Testis (tissue), 2 donors: Measurements from ENCODE around the gene TBCE.

Source experiments
- CTCF ChIP-seq, 3 experiments: fragments of 450-650 bp in 2 of 3; fragments of 200-600 bp in 1 of 3; sonication (generic) in 1 of 3; IDR thresholded peaks; one replicate each; pipeline ENCODE4 v1.5.1; 2016 to 2019; ENCODE audit warnings: antibody characterized with exemption in 3 of 3, mild to moderate bottlenecking in 2 of 3, moderate library complexity in 1 of 3
- POLR2A ChIP-seq: fragments of 450-650 bp; IDR thresholded peaks from one replicate; pipeline ENCODE4 v1.6.1; 2017; ENCODE audit warnings: antibody characterized with exemption, mild to moderate bottlenecking, moderate library complexity

GRCh38 chr1:235429143-235429542 is 61.9 kb downstream of the TBCE start:
- no peak for TF ChIP-seq CTCF (IDR thresholded peaks at IDR 0.05)
- no peak for TF ChIP-seq POLR2A
